GM12891 (cell line): ENCODE measurements around the gene CD44.

Source experiments
- POLR2A ChIP-seq: IDR thresholded peaks from 2 replicates; pipeline ENCODE4 v1.6.1; 2011; ENCODE audit warnings: low read depth, low read length, control low read depth
- POLR2AphosphoS5 ChIP-seq: IDR thresholded peaks from 2 replicates; pipeline ENCODE4 v1.6.1; 2011; ENCODE audit warnings: low read depth, low read length, control low read depth
- POU2F2 ChIP-seq: IDR thresholded peaks from 2 replicates; pipeline ENCODE4 v1.6.1; 2011; ENCODE audit warnings: low read depth, mild to moderate bottlenecking, control low read depth, low read length, moderate library complexity

- no peak for TF ChIP-seq POU2F2
- TF ChIP-seq POLR2A, result no peak
- TF ChIP-seq POLR2AphosphoS5, result peak; percentile 48; the same call in 1 of the 2 replicates
These were observed 8.3 kb downstream of the CD44 start for GRCh38 chr11:35147235-35147634.
